Activated CD8-positive, alpha-beta T cell treated with anti-CD3 and anti-CD28 coated beads, Interleukin-2, amount 10 ng/mL, durations not matched to agents 7 days and 5 days (primary cell): Measurements from ENCODE around the gene KYAT1. TPM values are rescaled to one million over a fixed set of nuclear protein-coding genes. Genes with fewer than 3 reads are reported as not detected.

Source experiments
- ATAC-seq: fragments of 150-1000 bp; cut with Tn5 transposase; one replicate; pipeline ENCODE4 v1.10.0; 2021; ENCODE audit warnings: moderate library complexity
- CTCF ChIA-PET: fragments of 350-600 bp; sonication (Branson Sonifier 250); formaldehyde crosslinking; loops from one replicate; lab custom pipeline; 2021; ENCODE audit warnings: antibody characterized with exemption; lab: Charles Lee
- POLR2A ChIA-PET: fragments of 350-600 bp; sonication (Branson Sonifier 250); formaldehyde crosslinking; loops from one replicate; lab custom pipeline; 2021; ENCODE audit warnings: antibody characterized with exemption; lab: Charles Lee
- DNase-seq: peaks from one replicate; pipeline ENCODE4 v3.0.0-alpha.2; 2020
- H3K27ac Mint-ChIP-seq: one replicate; pipeline ENCODE4 v1.8.0; 2021; ENCODE audit warnings: mild to moderate bottlenecking, mixed read lengths
- H3K27me3 Mint-ChIP-seq: one replicate; pipeline ENCODE4 v1.8.0; 2021; ENCODE audit warnings: low read depth, mixed read lengths
- H3K36me3 Mint-ChIP-seq: one replicate; pipeline ENCODE4 v1.8.0; 2021; ENCODE audit warnings: low read depth, mixed read lengths
- H3K4me1 Mint-ChIP-seq: one replicate; pipeline ENCODE4 v1.8.0; 2021; ENCODE audit warnings: low read depth, mixed read lengths
- H3K4me3 Mint-ChIP-seq: one replicate; pipeline ENCODE4 v1.8.0; 2021; ENCODE audit warnings: mild to moderate bottlenecking, mixed read lengths
- H3K9me3 Mint-ChIP-seq: one replicate; pipeline ENCODE4 v1.8.0; 2022; ENCODE audit warnings: mixed read lengths; ENCODE audit not compliant: insufficient read depth
- total RNA-seq, 2 experiments: library from RNA; stranded (reverse); gene quantifications; one replicate each; pipeline ENCODE4 v1.2.3, GENCODE V29; 2021

KYAT1 gene
- total RNA-seq, 2 experiments from 2014 or later = 12.6 to 13.0 TPM

- ATAC-seq = no peak
- Mint-ChIP-seq H3K9me3 (no peaks in the 10 kb centered on the region), H3K4me3 (no peak overlapping the region), H3K4me1 (peaks cover 55% of the 10 kb centered on the region), H3K27me3 (no peaks in the 10 kb centered on the region), H3K36me3 (peaks cover 39% of the 10 kb centered on the region), H3K27ac (no peak overlapping the region)
- ChIA-PET POLR2A (no interaction called here), CTCF (no interaction called here)
- no peak for DNase-seq
These were observed 25.0 kb upstream of the KYAT1 start for GRCh38 chr9:128906741-128907140.

GRCh38 chr9:128905964-128906363 is 24.2 kb upstream of the KYAT1 start:
- Mint-ChIP-seq H3K27ac (peak overlapping the region; percentile 57), H3K36me3 (peaks cover 37% of the 10 kb centered on the region), H3K4me1 (peaks cover 58% of the 10 kb centered on the region), H3K4me3 (no peak overlapping the region), H3K27me3 (no peaks in the 10 kb centered on the region), H3K9me3 (no peaks in the 10 kb centered on the region)
- ChIA-PET CTCF (no interaction called here), POLR2A (interaction anchor here (0.7 kb wide), 1 partner anchor 316 kb away, joined by 3 read pairs; no protein-coding TSS in a partner anchor)
- no peak for DNase-seq
- no peak for ATAC-seq

DNA sequence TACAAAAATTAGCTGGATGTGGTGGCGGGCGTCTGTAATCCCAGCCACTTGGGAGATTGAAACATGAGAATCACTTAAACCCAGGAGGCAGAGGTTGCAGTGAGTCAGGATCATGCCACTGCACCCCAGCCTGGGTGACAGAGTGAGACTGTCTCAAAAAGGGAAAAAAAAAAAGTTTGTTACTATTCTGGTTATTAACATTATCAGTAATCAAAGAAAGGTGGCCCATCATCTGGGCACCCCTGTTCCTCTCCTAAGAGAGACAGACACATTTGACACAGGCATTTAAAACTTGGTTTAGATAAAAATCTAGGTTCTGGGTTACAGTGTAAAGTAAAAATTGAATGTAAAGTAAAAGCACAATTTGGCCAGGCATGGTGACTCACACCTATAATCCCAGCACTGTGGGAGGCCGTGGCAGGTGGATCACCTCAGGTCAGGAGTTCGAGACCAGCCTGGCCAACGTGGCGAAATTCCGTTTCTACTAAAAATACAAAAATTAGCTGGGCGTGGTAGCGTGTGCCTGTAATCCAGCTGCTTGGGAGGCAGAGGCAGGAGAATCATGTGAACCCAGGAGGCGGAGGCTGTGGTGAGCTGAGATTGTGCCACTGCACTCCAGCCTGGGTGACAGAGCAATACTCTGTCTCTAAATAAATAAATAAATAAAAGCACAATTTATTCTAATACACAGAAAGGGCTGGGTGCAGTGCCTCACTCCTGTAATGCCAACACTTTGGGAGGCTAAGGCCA is 22.3 kb upstream of the KYAT1 start:
- CTCF ChIA-PET = no interaction called here
- H3K36me3 Mint-ChIP-seq = peaks cover 30% of the 10 kb centered on the region
- H3K27ac Mint-ChIP-seq = peak overlapping the region; percentile 93

GRCh38 chr9:128903079-128903461 is 21.3 kb upstream of the KYAT1 start:
- Mint-ChIP-seq H3K36me3 (peaks cover 27% of the 10 kb centered on the region), H3K27ac (peak overlapping the region; percentile 93), H3K4me1 (peaks cover 65% of the 10 kb centered on the region), H3K9me3 (no peaks in the 10 kb centered on the region), H3K4me3 (peak overlapping the region; percentile 77), H3K27me3 (no peaks in the 10 kb centered on the region)
- ChIA-PET POLR2A (interaction anchor here (1.4 to 2.0 kb wide), 2 partner anchors 25 to 85 kb away, joined by 3 to 6 read pairs; partner anchors contain the start of gene ENDOG), CTCF (no interaction called here)
- no peak for ATAC-seq
- DNase-seq = no peak

More for the DNA sequence above, 22.3 kb upstream of the KYAT1 start:
- no peak overlapping the region for H3K4me3 Mint-ChIP-seq
- DNase-seq (no peak), ATAC-seq (no peak)
- H3K27me3 Mint-ChIP-seq = no peaks in the 10 kb centered on the region
- H3K4me1 Mint-ChIP-seq = peaks cover 63% of the 10 kb centered on the region
- POLR2A ChIA-PET = interaction anchor here (0.6 to 0.8 kb wide), 2 partner anchors 19 to 60 kb away, joined by 3 read pairs; no protein-coding TSS in a partner anchor
- H3K9me3 Mint-ChIP-seq = no peaks in the 10 kb centered on the region

- POLR2A ChIA-PET = interaction anchor here (1.0 to 2.4 kb wide), 4 partner anchors 20 to 185 kb away, joined by 3 to 20 read pairs (median 4); partner anchors contain the start of genes ENDOG, KYAT1 and LRRC8A
- peak overlapping the region; percentile 93 for H3K27ac Mint-ChIP-seq
- DNase-seq (peak; percentile 95), ATAC-seq (peak; percentile 89)
- peaks cover 69% of the 10 kb centered on the region for H3K4me1 Mint-ChIP-seq
- peak overlapping the region; percentile 77 for H3K4me3 Mint-ChIP-seq
- H3K27me3 Mint-ChIP-seq = no peaks in the 10 kb centered on the region
- H3K36me3 Mint-ChIP-seq = peaks cover 23% of the 10 kb centered on the region
- no peaks in the 10 kb centered on the region for H3K9me3 Mint-ChIP-seq
- CTCF ChIA-PET = interaction anchor here (2.2 to 3.5 kb wide), 2 partner anchors 20 to 26 kb away, joined by 7 to 19 read pairs; partner anchors contain the start of genes KYAT1 and LRRC8A
These were observed 20.8 kb upstream of the KYAT1 start for GRCh38 chr9:128902351-128903078.

DNA sequence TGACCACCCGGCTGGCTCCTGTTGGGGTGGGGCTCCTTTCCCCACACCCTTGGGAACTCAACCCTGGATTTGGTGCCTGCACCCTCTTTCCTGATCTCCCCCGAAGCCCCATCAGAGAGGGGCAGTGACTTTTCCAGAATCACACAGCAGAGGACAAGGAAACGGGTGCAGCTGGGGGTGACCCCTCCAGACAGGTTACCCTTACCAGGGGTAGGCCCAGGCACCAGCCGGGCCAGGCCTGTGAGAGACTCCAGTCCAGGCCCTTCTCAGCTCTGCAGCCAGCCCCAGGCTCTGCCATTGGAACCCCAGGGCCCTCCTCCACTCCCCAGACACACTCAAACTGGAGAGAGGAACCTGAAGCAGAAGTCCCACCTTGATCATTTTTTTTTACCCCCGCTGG is 20.1 kb upstream of the KYAT1 start:
- H3K27me3 Mint-ChIP-seq = no peaks in the 10 kb centered on the region
- POLR2A ChIA-PET = interaction anchor here (0.7 to 2.4 kb wide), 5 partner anchors 20 to 186 kb away, joined by 3 to 20 read pairs (median 4); partner anchors contain the start of genes ENDOG, KYAT1 and LRRC8A
- peaks cover 22% of the 10 kb centered on the region for H3K36me3 Mint-ChIP-seq
- H3K4me1 Mint-ChIP-seq = peaks cover 71% of the 10 kb centered on the region
- ATAC-seq (peak; percentile 27), DNase-seq (no peak)
- CTCF ChIA-PET = interaction anchor here (2.2 to 3.5 kb wide), 2 partner anchors 20 to 26 kb away, joined by 7 to 19 read pairs; partner anchors contain the start of genes KYAT1 and LRRC8A
- H3K9me3 Mint-ChIP-seq = no peaks in the 10 kb centered on the region
- peak overlapping the region; percentile 93 for H3K27ac Mint-ChIP-seq
- peak overlapping the region; percentile 77 for H3K4me3 Mint-ChIP-seq

DNA sequence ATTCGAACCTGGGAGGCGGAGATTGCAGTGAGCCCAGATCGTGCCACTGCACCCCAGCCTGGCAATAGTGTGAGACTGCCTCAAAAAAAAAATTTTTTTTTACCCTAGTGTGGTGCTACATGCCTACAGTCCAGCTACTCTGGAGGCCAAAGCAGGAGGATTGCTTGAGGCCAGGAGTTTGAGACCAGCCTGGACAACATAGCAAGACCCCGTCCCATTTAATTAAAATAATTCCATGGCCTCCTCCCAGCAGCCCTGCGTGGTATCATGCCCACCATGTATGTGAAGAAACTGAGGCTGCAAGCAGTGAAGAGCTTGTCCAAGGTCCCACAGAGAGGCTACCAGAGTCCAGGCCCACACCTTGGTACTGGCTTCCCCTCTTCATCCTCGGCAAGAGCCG is 19.6 kb upstream of the KYAT1 start:
- ChIA-PET CTCF (interaction anchor here (2.2 to 3.5 kb wide), 2 partner anchors 19 to 27 kb away, joined by 7 to 19 read pairs; partner anchors contain the start of genes KYAT1 and LRRC8A), POLR2A (interaction anchor here (0.7 to 2.4 kb wide), 4 partner anchors 9 to 84 kb away, joined by 3 to 20 read pairs (median 5); partner anchors contain the start of genes ENDOG, KYAT1 and LRRC8A)
- no peaks in the 10 kb centered on the region for H3K9me3 Mint-ChIP-seq

DNA sequence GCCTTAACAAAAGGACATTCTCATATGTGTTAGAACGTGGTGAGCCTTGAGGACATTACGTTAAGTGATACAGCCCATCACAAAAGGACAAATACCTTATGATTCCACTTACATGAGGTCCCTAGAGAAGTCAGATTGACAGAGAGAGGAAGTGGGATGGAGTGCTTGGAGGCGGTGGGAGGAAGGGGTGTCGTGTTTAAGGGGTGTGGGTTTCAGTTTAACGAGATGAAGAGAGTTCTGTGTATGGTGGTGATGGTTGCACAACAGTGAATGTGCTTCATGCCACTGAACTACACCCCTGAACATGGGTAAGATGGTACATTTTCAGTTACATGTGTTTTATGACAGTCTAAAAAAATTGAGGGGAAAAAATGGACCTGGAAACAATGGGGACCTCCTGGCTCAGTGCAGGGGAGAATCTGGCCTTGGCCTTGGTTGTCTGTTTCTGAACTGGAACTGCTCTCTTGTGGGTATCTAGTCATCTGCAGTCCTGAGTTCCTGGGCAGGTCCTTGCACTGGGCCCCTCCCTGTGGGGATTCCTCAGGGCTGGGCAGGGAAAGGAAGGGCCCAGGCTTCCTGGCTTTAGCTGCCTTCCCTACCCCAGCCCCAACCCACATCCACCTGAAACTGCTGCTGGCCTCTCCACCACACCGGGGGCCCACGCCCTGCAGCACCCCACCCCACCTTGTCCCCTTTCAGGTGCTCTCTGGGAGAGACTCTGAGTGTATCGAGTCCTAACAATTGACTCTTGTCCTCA is 18.0 kb upstream of the KYAT1 start:
- CTCF ChIA-PET = interaction anchor here (1.1 to 3.5 kb wide), 3 partner anchors 11 to 28 kb away, joined by 3 to 19 read pairs (median 3); no protein-coding TSS in a partner anchor

More for the DNA sequence above, 19.6 kb upstream of the KYAT1 start:
- ATAC-seq (no peak), DNase-seq (no peak)
- Mint-ChIP-seq H3K36me3 (peaks cover 19% of the 10 kb centered on the region), H3K27me3 (no peaks in the 10 kb centered on the region), H3K4me1 (peaks cover 70% of the 10 kb centered on the region), H3K27ac (peak overlapping the region; percentile 93), H3K4me3 (no peak overlapping the region)

DNA sequence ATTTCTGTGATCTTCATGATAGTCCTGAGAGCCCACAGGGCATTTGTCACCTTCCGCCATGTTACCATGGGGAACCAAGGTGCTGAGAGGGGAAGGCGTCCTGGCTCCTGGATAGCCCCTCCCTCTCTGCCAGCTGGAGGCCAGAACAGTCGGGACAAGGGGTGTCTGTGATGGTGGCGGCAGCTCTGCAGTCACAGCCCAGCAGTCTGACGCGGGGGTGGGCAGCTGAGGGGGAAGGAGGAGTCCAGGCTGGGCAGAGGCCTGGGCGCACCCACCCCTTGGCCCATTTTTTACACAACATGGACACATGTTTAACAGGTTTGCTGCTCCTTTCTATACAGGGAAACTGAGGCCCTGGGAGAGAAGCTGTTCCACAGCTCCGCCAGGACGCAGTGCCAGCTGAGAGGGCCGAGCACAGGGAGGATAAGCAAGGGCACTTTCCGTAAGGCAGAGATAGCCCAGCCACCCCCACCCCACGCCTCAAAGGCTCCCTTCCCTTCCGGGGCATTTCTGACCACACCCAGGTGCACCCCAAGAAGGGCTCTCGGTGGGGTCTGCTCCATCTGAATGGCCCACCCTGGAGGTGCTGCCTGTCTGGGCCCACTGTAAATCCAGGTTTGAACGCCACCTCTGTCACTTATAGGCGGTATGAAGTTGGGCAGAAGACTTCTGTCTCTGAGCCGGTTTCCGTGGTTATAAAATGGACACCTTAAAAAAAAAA is 17.3 kb upstream of the KYAT1 start:
- DNase-seq = no peak
- Mint-ChIP-seq H3K27me3 (no peaks in the 10 kb centered on the region), H3K4me3 (peak overlapping the region; percentile 56), H3K36me3 (peaks cover 29% of the 10 kb centered on the region), H3K4me1 (peaks cover 84% of the 10 kb centered on the region), H3K9me3 (no peaks in the 10 kb centered on the region), H3K27ac (peak overlapping the region; percentile 93)
- ChIA-PET CTCF (interaction anchor here (1.1 to 3.5 kb wide), 3 partner anchors 18 to 29 kb away, joined by 3 to 19 read pairs (median 4); partner anchors contain the start of gene KYAT1), POLR2A (no interaction called here)
- ATAC-seq = no peak

More for the DNA sequence above, 18.0 kb upstream of the KYAT1 start:
- Mint-ChIP-seq H3K4me3 (peak overlapping the region; percentile 56), H3K27me3 (no peaks in the 10 kb centered on the region), H3K9me3 (no peaks in the 10 kb centered on the region), H3K4me1 (peaks cover 82% of the 10 kb centered on the region), H3K36me3 (peaks cover 26% of the 10 kb centered on the region), H3K27ac (peak overlapping the region; percentile 93)
- DNase-seq = peak; percentile 53
- POLR2A ChIA-PET = interaction anchor here (0.7 to 2.4 kb wide), 2 partner anchors 17 to 227 kb away, joined by 3 to 20 read pairs; partner anchors contain the start of genes KYAT1 and LRRC8A
- peak; percentile 35 for ATAC-seq

DNA sequence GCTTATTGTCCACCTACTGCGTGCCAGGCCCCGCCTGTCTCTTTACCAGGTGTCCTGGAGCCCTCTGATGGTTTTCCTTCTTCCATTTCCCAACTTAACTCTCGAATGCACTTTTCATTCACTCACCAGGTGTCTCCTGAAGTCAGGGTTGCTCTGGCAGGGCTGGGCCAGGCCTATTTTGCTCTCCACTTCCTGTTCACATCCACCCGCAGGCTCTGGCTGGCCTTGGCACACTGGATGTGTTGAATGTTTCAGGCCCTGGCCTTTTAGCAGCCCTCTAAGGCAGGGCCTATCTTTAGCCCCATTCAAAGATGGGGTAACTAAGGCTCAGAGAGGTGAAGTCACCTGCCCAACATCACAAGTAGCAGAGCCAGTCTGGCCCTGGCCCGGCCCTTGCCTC is 16.6 kb upstream of the KYAT1 start:
- H3K36me3 Mint-ChIP-seq = peaks cover 33% of the 10 kb centered on the region
- DNase-seq = no peak
- H3K4me3 Mint-ChIP-seq = peak overlapping the region; percentile 16
- H3K27ac Mint-ChIP-seq = peak overlapping the region; percentile 93
- no peaks in the 10 kb centered on the region for H3K9me3 Mint-ChIP-seq
- ChIA-PET POLR2A (no interaction called here), CTCF (interaction anchor here (1.1 to 1.4 kb wide), 2 partner anchors 17 to 21 kb away, joined by 3 to 4 read pairs; partner anchors contain the start of gene KYAT1)
- H3K27me3 Mint-ChIP-seq = no peaks in the 10 kb centered on the region
- ATAC-seq = no peak
- H3K4me1 Mint-ChIP-seq = peaks cover 83% of the 10 kb centered on the region
